ENCODE results near the gene LARGE1.

- TF ChIP-seq, protein P1, sequence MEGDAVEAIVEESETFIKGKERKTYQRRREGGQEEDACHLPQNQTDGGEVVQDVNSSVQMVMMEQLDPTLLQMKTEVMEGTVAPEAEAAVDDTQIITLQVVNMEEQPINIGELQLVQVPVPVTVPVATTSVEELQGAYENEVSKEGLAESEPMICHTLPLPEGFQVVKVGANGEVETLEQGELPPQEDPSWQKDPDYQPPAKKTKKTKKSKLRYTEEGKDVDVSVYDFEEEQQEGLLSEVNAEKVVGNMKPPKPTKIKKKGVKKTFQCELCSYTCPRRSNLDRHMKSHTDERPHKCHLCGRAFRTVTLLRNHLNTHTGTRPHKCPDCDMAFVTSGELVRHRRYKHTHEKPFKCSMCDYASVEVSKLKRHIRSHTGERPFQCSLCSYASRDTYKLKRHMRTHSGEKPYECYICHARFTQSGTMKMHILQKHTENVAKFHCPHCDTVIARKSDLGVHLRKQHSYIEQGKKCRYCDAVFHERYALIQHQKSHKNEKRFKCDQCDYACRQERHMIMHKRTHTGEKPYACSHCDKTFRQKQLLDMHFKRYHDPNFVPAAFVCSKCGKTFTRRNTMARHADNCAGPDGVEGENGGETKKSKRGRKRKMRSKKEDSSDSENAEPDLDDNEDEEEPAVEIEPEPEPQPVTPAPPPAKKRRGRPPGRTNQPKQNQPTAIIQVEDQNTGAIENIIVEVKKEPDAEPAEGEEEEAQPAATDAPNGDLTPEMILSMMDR (IDR thresholded peaks at IDR 0.05; ENCODE audit: insufficient read depth, low read length), result no peak
- no peak for TF ChIP-seq REST (IDR thresholded peaks at IDR 0.05; ENCODE audit: insufficient replicate concordance, low read depth)
Measured at GRCh38 chr22:33580310-33580709, 340.0 kb downstream of the LARGE1 start.
